Measurements from ENCODE around the gene GABRG3.

Gene GABRG3

GRCh38 chr15:27399241-27399640, 428.3 kb downstream of the GABRG3 start:
- Histone ChIP-seq H3K79me2 (ENCODE audit: insufficient read depth, low read depth) (no peaks in the 10 kb centered on the region), H3K27me3 (ENCODE audit: insufficient read depth, low read depth) (no peaks in the 10 kb centered on the region), H3K9ac (no peak overlapping the region), H3K4me3 (IDR thresholded peaks at IDR 0.05; ENCODE audit: insufficient read depth, low read depth, low read length) (no peak overlapping the region), H2AFZ (ENCODE audit: low read depth) (no peak overlapping the region), H3K4me1 (ENCODE audit: low read depth, poor library complexity, severe bottlenecking) (no peaks in the 10 kb centered on the region), H4K20me1 (ENCODE audit: insufficient read depth) (no peaks in the 10 kb centered on the region), H3K27ac (no peak overlapping the region), H3K36me3 (ENCODE audit: insufficient read depth) (no peaks in the 10 kb centered on the region), H3K4me2 (no peak overlapping the region)
- TF ChIP-seq, protein P1, sequence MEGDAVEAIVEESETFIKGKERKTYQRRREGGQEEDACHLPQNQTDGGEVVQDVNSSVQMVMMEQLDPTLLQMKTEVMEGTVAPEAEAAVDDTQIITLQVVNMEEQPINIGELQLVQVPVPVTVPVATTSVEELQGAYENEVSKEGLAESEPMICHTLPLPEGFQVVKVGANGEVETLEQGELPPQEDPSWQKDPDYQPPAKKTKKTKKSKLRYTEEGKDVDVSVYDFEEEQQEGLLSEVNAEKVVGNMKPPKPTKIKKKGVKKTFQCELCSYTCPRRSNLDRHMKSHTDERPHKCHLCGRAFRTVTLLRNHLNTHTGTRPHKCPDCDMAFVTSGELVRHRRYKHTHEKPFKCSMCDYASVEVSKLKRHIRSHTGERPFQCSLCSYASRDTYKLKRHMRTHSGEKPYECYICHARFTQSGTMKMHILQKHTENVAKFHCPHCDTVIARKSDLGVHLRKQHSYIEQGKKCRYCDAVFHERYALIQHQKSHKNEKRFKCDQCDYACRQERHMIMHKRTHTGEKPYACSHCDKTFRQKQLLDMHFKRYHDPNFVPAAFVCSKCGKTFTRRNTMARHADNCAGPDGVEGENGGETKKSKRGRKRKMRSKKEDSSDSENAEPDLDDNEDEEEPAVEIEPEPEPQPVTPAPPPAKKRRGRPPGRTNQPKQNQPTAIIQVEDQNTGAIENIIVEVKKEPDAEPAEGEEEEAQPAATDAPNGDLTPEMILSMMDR (conservative IDR thresholded peaks at IDR 0.05; ENCODE audit: low read depth, low read length), result no peak

- H2AFZ ChIP-seq (ENCODE audit: low read depth), result no peak overlapping the region
- no peaks in the 10 kb centered on the region for H3K27me3 ChIP-seq (ENCODE audit: insufficient read depth, low read depth)
- H3K9ac ChIP-seq, result no peak overlapping the region
- H3K36me3 ChIP-seq (ENCODE audit: insufficient read depth), result no peaks in the 10 kb centered on the region
- TF ChIP-seq, protein P1 (conservative IDR thresholded peaks at IDR 0.05; ENCODE audit: low read depth, low read length), result no peak
- no peaks in the 10 kb centered on the region for H4K20me1 ChIP-seq (ENCODE audit: insufficient read depth)
- H3K4me3 ChIP-seq (IDR thresholded peaks at IDR 0.05; ENCODE audit: insufficient read depth, low read depth, low read length), result no peak overlapping the region
- no peaks in the 10 kb centered on the region for H3K79me2 ChIP-seq (ENCODE audit: insufficient read depth, low read depth)
- no peak overlapping the region for H3K27ac ChIP-seq
- H3K4me2 ChIP-seq, result no peak overlapping the region
- H3K4me1 ChIP-seq (ENCODE audit: low read depth, poor library complexity, severe bottlenecking), result no peaks in the 10 kb centered on the region
These were observed 430.5 kb downstream of the GABRG3 start for GRCh38 chr15:27401471-27401870.

- Histone ChIP-seq H3K27me3 (ENCODE audit: insufficient read depth, low read depth) (no peaks in the 10 kb centered on the region), H2AFZ (ENCODE audit: low read depth) (no peak overlapping the region), H3K4me2 (no peak overlapping the region), H3K79me2 (ENCODE audit: insufficient read depth, low read depth) (no peaks in the 10 kb centered on the region), H3K9ac (no peak overlapping the region), H4K20me1 (ENCODE audit: insufficient read depth) (no peaks in the 10 kb centered on the region), H3K36me3 (ENCODE audit: insufficient read depth) (no peaks in the 10 kb centered on the region), H3K27ac (no peak overlapping the region), H3K4me3 (IDR thresholded peaks at IDR 0.05; ENCODE audit: insufficient read depth, low read depth, low read length) (no peak overlapping the region), H3K4me1 (ENCODE audit: low read depth, poor library complexity, severe bottlenecking) (no peaks in the 10 kb centered on the region)
- TF ChIP-seq, protein P1 (conservative IDR thresholded peaks at IDR 0.05; ENCODE audit: low read depth, low read length), result no peak
These were observed 437.4 kb downstream of the GABRG3 start for GRCh38 chr15:27408428-27408827.

GRCh38 chr15:27410996-27411605, 440.1 kb downstream of the GABRG3 start:
- H4K20me1 ChIP-seq (ENCODE audit: insufficient read depth), result no peaks in the 10 kb centered on the region
- no peaks in the 10 kb centered on the region for H3K79me2 ChIP-seq (ENCODE audit: insufficient read depth, low read depth)
- H2AFZ ChIP-seq (ENCODE audit: low read depth), result no peak overlapping the region
- H3K27me3 ChIP-seq (ENCODE audit: insufficient read depth, low read depth), result no peaks in the 10 kb centered on the region
- H3K4me2 ChIP-seq, result no peak overlapping the region
- H3K36me3 ChIP-seq (ENCODE audit: insufficient read depth), result no peaks in the 10 kb centered on the region
- no peak overlapping the region for H3K4me3 ChIP-seq (IDR thresholded peaks at IDR 0.05; ENCODE audit: insufficient read depth, low read depth, low read length)
- no peak overlapping the region for H3K9ac ChIP-seq
- no peaks in the 10 kb centered on the region for H3K4me1 ChIP-seq (ENCODE audit: low read depth, poor library complexity, severe bottlenecking)
- TF ChIP-seq, protein P1 (conservative IDR thresholded peaks at IDR 0.05; ENCODE audit: low read depth, low read length), result no peak
- no peak overlapping the region for H3K27ac ChIP-seq

Data from KMS-11 (cell line).